HG02938 (cell line): ENCODE data around the gene PEX11G.

Source experiments
- ATAC-seq: cut with Tn5 transposase; IDR thresholded peaks from one replicate; pipeline ENCODE4 v1.9.1; 2021; ENCODE audit warnings: mild to moderate bottlenecking, moderate library complexity; ENCODE audit not compliant: unreplicated experiment

The PEX11G gene

GRCh38 chr19:7500811-7501450, 12.1 kb upstream of the PEX11G start:
- ATAC-seq: no peak

DNA sequence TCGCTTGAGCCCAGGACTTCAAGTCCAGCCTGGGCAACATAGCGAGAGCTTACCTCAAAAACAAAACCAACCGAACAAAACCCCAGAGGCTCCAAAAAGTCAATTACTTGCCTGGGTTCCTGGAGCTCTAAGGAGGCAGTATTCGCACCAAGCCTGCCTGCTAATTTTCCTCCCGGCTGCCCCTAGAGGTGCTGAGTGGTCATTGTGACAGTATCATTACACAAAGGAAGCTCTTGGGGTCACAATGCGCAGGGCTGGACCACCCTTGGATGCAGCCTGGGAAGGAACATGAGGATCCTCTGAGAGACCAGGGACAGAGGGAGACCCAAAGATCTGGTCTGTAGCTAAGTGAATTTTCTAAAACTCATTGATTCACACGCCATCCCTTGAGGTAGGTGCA, 8.5 kb upstream of the PEX11G start:
- ATAC-seq: no peak

- no peak for ATAC-seq
Measured at GRCh38 chr19:7494416-7495098, 5.7 kb upstream of the PEX11G start.

DNA sequence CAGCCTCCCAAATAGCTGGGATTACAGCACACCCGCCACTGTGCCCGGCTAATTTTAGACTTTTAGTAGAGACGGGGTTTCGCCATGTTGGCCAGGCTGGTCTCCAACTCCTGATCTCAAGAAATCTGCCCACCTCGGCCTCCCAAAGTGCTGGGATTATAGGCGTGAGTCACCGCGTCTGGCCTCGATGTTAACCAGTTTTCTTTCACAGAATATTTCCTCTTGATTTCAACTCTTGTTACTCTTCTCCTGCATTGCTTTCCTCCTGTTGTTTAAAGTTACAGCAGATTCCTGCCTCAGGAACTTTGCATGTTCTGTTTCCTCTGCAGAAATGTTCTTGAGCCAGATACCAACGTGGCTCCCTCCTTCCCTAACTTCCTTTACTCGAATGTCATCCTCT, 3.7 kb upstream of the PEX11G start:
- ATAC-seq: no peak

- ATAC-seq: no peak
Measured at GRCh38 chr19:7492142-7492541, 3.3 kb upstream of the PEX11G start.

GRCh38 chr19:7489609-7490044, 792 bp upstream of the PEX11G start:
- no peak for ATAC-seq

DNA sequence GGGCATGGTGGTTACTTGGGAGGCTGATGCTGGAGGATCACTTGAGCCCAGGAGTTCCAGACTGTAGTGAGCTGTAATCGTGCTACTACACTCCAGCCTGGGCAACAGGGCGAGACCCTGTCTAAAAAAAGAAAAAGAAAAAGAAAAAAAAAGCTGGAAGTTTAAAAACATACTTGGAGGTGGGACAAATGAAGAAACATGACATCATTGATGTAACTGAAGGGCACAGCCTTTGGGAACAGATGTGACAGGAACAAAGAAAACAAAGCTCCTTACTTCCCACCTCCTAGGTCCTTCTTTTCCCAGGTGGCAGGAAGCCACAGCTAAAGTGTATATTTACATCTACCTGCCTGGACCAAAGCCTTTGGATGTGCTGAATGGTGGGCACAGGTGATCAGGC, 1.9 kb downstream of the PEX11G start:
- ATAC-seq: no peak

DNA sequence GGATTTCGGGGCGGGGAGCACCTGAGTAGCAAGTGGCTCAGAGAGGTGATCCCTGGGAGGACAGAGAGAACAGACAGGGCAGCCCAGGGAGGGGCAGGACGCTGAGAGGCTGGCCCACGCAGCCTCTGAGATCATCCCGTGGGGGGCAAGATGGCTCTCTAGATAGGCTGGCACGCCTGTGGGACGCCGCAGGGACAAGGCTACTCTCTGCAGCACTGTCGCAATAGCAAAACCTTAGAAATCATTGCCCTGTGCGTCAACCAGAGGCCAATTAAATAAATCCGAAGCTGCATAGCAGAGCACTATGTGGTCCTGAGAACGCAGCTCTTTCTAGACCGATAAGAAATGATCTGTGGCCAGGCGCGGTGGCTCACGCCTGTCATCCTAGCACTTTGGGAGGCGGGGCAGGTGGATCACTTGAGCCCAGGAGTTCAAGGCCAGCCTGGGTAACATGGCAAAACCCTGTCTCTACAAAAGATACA, 5.1 kb downstream of the PEX11G start:
- no peak for ATAC-seq

DNA sequence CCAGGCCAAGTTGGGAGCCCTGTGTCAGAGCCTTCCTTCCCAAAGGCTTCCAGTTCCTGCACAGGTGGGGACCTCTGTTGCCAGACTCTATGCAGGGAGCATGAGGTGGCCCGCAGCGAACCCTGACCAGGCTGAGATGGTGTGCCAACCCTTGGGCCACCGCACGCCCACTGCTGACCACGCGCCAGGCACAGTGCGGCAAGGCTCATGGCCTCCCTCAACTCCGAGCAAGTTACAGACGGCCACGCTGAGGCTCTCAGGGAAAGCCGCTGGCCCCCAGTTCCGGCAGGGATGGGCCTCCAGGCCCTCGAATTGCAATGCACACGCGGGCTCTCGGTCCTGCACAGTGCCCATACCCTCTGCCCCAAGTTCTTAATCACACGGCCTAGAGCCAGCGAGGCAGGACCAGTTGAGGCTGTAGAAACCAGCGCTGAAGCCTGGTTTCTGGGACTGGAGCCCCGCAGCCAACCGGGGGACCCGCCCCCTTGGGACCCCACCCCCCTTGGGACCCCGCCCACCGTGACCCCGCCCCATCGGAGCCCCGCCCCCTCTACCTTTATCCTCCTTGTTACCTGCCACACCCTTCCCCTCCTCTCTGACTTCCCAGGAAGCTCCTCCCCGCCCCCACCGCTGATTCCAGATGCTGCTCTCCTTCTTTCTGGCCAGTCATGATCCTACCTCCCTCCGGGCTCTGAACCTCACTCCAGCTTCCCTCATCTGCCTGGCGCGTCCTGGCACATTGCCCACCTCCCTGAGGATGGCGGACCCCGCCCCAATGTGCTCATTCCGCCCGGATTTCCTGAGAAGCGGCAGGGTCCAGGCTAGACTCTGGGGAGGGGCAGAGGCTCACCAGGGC, 6.0 kb downstream of the PEX11G start:
- ATAC-seq: no peak

GRCh38 chr19:7480970-7481255, 7.9 kb downstream of the PEX11G start:
- ATAC-seq: no peak

GRCh38 chr19:7480222-7480969, 8.4 kb downstream of the PEX11G start:
- ATAC-seq: no peak

- ATAC-seq: no peak
Measured at GRCh38 chr19:7478843-7479227, 10.0 kb downstream of the PEX11G start.

GRCh38 chr19:7478173-7478842, 10.5 kb downstream of the PEX11G start:
- no peak for ATAC-seq

- no peak for ATAC-seq
Measured at GRCh38 chr19:7477758-7478157, 11.1 kb downstream of the PEX11G start.

DNA sequence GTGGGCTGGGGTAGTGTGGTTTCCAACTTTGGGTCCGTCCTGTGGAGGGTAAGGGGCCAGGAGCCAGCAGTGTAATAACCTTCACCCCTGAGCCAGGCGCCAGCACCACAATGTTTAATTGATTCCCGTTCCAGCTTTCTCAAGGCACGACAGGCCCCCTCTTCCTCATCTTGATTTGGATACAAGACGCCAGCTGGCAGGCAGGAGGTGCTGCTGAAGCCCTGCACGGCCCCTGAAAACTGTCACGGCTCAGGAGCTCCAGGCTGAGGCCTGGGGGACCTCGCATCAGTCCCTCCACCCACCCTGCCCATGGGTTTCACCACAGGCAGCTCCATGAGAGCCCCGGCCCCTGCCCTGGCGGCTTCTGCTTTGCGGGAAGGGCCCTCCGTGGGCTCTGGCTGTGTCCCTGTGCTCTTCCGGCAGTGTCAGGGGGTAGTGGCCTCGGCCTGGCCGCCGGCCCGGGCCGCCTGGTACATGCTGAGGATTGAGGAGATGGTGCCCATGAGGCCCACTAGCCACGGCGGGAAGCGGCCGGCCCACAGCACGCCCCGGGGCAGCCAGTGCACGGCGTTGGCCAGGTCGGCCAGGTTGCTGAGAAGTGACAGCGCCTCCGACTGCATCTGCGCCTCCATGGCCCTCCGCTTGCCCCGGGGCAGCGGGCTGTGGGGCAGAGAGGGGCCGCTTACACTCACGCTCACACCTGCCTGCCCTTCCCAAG, 11.9 kb downstream of the PEX11G start:
- ATAC-seq: no peak

DNA sequence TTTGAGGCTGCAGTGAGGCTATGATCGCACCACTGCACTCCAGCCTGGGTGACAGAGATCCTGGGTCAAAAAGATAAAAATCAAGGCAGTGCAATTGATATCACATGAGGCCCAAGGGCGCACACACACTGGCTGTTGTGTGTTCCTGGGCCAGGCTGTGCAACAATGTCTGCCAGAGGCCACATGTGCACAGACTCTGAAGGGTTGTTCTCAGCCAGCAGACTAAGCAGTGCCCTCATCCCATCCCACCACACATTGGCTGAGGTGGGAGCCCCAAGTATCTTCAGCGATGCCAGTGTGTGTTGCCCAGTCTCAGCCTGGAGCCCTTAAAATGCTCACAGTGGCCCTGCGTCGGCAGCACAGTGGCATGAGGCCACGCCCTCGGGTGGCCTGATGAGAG, 12.6 kb downstream of the PEX11G start:
- ATAC-seq: no peak

DNA sequence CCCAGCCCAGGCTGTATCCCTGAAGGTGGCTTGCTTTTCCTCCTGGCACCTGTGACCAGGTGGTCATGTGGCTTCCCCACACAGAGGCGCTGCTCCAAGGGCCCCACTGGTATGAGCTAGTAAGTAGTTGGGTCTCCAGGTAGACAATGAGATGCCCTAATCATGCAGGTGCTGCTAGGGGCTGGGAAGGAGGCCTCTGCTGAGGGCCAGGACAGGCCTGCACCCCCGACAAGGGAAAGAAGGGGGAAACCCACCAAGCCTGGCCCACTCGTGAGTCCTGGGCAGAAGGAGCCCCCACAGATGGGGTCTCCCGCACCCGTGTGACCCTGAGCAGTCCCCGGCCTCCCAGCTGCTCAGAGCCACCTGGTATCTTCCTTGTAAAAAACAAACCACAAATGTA, 13.2 kb downstream of the PEX11G start:
- ATAC-seq: no peak

- no peak for ATAC-seq
Measured at GRCh38 chr19:7471696-7472615, 16.9 kb downstream of the PEX11G start.
